Measurements from ENCODE around the gene BCAR3. TPM values are rescaled to one million over a fixed set of nuclear protein-coding genes. Genes with fewer than 3 reads are reported as not detected.
"Not testable (repeated sequence)": the region's sequence is repeated elsewhere in the genome, so short reads cannot be mapped to it uniquely, and the experiment has no call there.

BCAR3 gene
- total RNA-seq, 1 donor from 2014 or later, result 0.61 TPM

DNA sequence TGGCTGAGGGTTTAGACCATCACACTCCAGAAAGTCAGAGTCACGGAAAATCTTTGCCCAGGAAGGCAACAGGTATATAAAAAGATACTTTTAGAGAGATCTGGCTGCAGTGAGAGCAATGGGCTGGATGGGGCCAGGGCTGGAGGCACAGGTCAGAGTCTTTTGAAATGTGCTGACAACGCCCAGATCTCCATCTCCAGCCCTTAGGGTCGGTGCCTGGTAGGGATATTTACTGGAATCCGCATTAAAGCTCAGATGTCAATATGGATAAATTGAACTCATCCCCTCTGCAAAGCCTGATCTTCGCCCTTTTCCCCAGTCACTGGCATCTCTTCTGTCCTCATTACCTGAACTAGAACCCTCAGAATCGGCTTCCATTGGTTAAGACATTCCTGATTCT is 82.2 kb downstream of the BCAR3 start:
- DNase-seq, result no peak
- intact Hi-C loops (cut with micrococcal nuclease), result no loop called here
- Mint-ChIP-seq H3K4me3 (no peak overlapping the region), H3K9me3 (no peaks in the 10 kb centered on the region), H3K27me3 (peaks cover 40% of the 10 kb centered on the region), H3K27ac (no peak overlapping the region), H3K36me3 (ENCODE audit: low read depth) (no peaks in the 10 kb centered on the region), H3K4me1 (no peaks in the 10 kb centered on the region)

- Mint-ChIP-seq H3K27ac (no peak overlapping the region), H3K4me1 (no peaks in the 10 kb centered on the region), H3K4me3 (no peak overlapping the region), H3K9me3 (no peaks in the 10 kb centered on the region), H3K36me3 (ENCODE audit: low read depth) (no peaks in the 10 kb centered on the region), H3K27me3 (peaks cover 39% of the 10 kb centered on the region)
- intact Hi-C loops (cut with micrococcal nuclease), result no loop called here
- DNase-seq, result no peak
These were observed 82.7 kb downstream of the BCAR3 start for GRCh38 chr1:93598861-93599439.

- H3K36me3 Mint-ChIP-seq (ENCODE audit: low read depth), result no peaks in the 10 kb centered on the region
- no peaks in the 10 kb centered on the region for H3K4me1 Mint-ChIP-seq
- intact Hi-C loops (cut with micrococcal nuclease), result no loop called here
These were observed 83.2 kb downstream of the BCAR3 start for GRCh38 chr1:93598396-93598795.

DNA sequence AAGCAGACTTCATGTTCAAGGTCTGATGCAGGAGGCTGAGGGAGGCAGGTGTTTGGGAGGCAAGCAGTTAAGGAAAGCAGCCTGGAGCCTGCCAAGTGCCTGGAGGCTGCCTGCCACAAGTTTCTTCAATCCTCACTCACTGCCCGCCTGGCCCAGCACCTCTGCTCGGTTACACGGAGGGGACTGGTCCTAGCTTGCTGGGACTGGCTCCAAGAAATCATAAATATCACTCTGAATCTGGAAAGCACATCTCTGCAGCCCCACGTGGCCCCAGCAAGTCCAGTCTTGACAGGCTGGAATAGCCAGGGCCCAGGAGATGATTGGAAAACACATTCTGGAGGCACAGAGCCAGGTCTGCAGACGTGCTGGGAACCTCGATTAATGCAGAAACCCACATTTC is 83.9 kb downstream of the BCAR3 start:
- Mint-ChIP-seq H3K9me3 (no peaks in the 10 kb centered on the region), H3K27ac (no peak overlapping the region), H3K4me1 (no peaks in the 10 kb centered on the region), H3K27me3 (peaks cover 34% of the 10 kb centered on the region), H3K4me3 (no peak overlapping the region), H3K36me3 (ENCODE audit: low read depth) (no peaks in the 10 kb centered on the region)
- no peak for DNase-seq
- intact Hi-C loops (cut with micrococcal nuclease), result no loop called here

More at GRCh38 chr1:93598396-93598795, 83.2 kb downstream of the BCAR3 start:
- DNase-seq, result no peak
- Mint-ChIP-seq H3K27me3 (peaks cover 34% of the 10 kb centered on the region), H3K27ac (no peak overlapping the region), H3K4me3 (no peak overlapping the region), H3K9me3 (no peaks in the 10 kb centered on the region)

DNA sequence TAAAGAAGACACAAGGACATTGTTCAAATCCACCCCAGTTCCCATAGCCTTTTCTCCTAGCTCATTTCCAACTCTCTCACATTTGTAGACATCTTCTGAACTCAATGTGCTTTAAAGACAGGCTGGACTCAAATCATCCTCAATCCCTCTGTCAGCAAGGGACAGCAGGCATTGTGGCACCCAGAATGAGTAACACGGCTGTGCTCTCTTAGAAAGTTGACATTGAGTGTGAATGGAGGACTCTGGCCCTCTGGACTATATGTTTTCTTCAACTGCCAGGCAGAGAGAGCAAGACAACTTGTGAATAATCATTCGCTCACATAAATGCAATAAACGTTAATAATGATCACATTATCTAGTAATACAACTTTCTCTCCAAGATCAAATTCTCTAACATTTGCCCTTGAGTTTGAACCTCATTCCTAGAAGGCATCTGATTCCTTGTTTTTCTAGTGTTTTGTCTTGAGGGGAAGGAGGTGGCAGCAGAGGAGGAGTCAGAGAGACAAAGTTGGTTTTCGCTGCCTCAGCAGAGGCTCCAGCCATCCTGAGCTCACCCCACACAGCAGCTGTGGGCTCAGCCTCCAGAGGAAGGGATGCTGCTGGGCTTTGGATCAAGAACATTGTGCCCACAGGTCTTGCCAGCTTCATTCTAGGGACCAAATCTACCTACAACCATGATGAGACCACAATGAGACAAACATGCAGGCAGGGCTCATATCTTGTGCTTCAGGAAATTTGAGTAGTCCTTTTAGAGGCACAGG is 85.1 kb downstream of the BCAR3 start:
- Mint-ChIP-seq H3K4me1 (peaks cover 3% of the 10 kb centered on the region), H3K9me3 (no peaks in the 10 kb centered on the region), H3K36me3 (ENCODE audit: low read depth) (no peaks in the 10 kb centered on the region), H3K27me3 (peaks cover 33% of the 10 kb centered on the region), H3K27ac (no peak overlapping the region), H3K4me3 (no peak overlapping the region)
- intact Hi-C loops (cut with micrococcal nuclease), result no loop called here
- no peak for DNase-seq

DNA sequence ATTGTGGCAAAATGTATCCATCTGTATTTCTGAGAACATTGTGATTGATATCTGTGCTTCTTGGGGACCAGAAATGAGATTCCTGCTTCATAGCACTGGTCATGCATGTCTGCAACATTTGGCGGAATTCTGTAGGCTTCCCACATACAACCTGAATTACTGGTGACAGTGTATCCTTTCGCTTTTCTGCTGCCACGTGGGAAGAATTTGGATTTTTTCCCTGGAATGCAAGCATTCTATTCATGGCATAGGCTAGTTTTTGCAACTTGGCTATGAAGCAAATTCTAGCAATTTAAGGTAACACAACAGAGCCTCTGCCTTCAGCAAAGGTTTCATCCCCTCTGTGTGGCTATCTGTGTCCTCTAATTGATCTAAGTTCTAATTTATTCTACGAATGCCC is 85.9 kb downstream of the BCAR3 start:
- Mint-ChIP-seq H3K4me1 (peaks cover 3% of the 10 kb centered on the region), H3K36me3 (ENCODE audit: low read depth) (no peaks in the 10 kb centered on the region), H3K27ac (no peak overlapping the region), H3K9me3 (no peaks in the 10 kb centered on the region), H3K27me3 (peaks cover 29% of the 10 kb centered on the region), H3K4me3 (no peak overlapping the region)
- no peak for DNase-seq
- intact Hi-C loops (cut with micrococcal nuclease), result no loop called here

GRCh38 chr1:93595266-93595665 is 86.4 kb downstream of the BCAR3 start:
- Mint-ChIP-seq H3K27me3 (peaks cover 30% of the 10 kb centered on the region), H3K9me3 (no peaks in the 10 kb centered on the region), H3K4me3 (no peak overlapping the region), H3K27ac (no peak overlapping the region), H3K4me1 (peaks cover 3% of the 10 kb centered on the region), H3K36me3 (ENCODE audit: low read depth) (no peaks in the 10 kb centered on the region)
- no peak for DNase-seq
- intact Hi-C loops (cut with micrococcal nuclease), result no loop called here

- intact Hi-C loops (cut with micrococcal nuclease), result no loop called here
- Mint-ChIP-seq H3K4me1 (peaks cover 3% of the 10 kb centered on the region), H3K9me3 (no peaks in the 10 kb centered on the region), H3K27me3 (peaks cover 29% of the 10 kb centered on the region), H3K27ac (no peak overlapping the region), H3K36me3 (ENCODE audit: low read depth) (no peaks in the 10 kb centered on the region), H3K4me3 (no peak overlapping the region)
- DNase-seq, result no peak
These were observed 87.1 kb downstream of the BCAR3 start for GRCh38 chr1:93594603-93594880.

DNA sequence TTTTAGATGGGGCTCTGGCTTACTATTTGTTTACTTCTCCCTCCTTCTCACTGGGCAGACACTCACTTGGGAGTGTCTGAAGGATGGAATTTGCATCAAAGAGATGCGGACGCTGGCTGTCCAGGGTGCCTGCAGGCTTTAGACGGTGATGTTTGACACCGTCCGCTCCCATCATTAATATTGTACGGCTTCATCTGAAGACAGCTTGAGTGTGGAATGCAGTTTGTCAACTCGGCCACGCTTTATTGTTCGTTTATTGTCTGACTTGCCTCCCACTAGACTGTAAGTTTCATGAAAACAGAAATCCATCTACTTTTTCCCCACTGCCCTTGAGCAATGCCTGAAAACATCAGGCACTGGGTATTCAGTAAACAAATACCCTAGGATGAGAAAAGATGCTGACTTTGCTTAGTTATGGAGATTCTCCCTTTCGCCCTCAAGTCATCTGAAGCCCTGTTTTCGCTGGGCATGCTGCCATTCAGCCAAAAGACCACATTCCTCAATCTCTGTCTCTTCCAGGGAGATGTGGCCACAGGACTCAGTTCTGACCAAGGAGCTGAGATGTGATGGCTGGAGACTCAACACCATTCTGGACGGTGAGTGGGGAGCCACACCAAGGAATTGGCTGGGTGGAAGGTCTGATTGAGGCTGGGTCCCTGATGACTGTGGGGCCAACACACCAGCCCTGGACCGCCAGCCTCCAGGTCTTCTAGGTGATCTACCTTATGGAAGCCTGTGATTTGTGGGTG is 87.6 kb downstream of the BCAR3 start:
- Mint-ChIP-seq H3K27me3 (peaks cover 29% of the 10 kb centered on the region), H3K4me1 (peaks cover 3% of the 10 kb centered on the region), H3K27ac (no peak overlapping the region), H3K4me3 (no peak overlapping the region), H3K9me3 (no peaks in the 10 kb centered on the region), H3K36me3 (ENCODE audit: low read depth) (no peaks in the 10 kb centered on the region)
- DNase-seq, result no peak
- intact Hi-C loops (cut with micrococcal nuclease), result no loop called here

- H3K27ac Mint-ChIP-seq, result no peak overlapping the region
- no peak overlapping the region for H3K4me3 Mint-ChIP-seq
- H3K27me3 Mint-ChIP-seq, result peaks cover 26% of the 10 kb centered on the region
- no peaks in the 10 kb centered on the region for H3K9me3 Mint-ChIP-seq
- DNase-seq, result no peak
- peaks cover 12% of the 10 kb centered on the region for H3K4me1 Mint-ChIP-seq
- no peaks in the 10 kb centered on the region for H3K36me3 Mint-ChIP-seq (ENCODE audit: low read depth)
- intact Hi-C loops (cut with micrococcal nuclease), result no loop called here
These were observed 89.1 kb downstream of the BCAR3 start for GRCh38 chr1:93592551-93592949.

- Mint-ChIP-seq H3K36me3 (ENCODE audit: low read depth) (no peaks in the 10 kb centered on the region), H3K27me3 (peaks cover 25% of the 10 kb centered on the region), H3K4me3 (no peak overlapping the region), H3K27ac (no peak overlapping the region), H3K4me1 (peaks cover 12% of the 10 kb centered on the region), H3K9me3 (no peaks in the 10 kb centered on the region)
- DNase-seq, result no peak
- intact Hi-C loops (cut with micrococcal nuclease), result no loop called here
These were observed 89.7 kb downstream of the BCAR3 start for GRCh38 chr1:93591676-93592550.

DNA sequence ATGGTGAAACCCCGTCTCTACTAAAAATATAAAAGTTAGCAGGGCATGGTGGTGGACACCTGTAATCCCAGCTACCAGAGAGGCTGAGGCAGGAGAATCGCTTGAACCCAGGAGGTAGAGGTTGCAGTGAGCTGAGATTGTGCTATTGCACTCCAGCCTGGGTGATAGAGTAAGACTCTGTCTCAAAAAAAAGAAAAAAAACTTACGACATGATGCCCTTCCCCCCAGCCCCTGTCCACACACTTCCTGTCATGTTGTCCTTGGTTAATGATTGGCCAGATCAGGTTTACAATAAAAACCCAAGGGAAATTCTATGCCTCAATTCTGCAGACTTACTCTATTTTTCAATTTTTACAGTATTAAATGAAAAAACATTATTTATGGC is 90.4 kb downstream of the BCAR3 start:
- H3K9me3 Mint-ChIP-seq; H3K4me3 Mint-ChIP-seq; DNase-seq; H3K36me3 Mint-ChIP-seq (ENCODE audit: low read depth); intact Hi-C loops (cut with micrococcal nuclease); H3K27ac Mint-ChIP-seq: not testable (repeated sequence)
- peaks cover 19% of the 10 kb centered on the region for H3K27me3 Mint-ChIP-seq
- H3K4me1 Mint-ChIP-seq, result peaks cover 12% of the 10 kb centered on the region

GRCh38 chr1:93588955-93589354 is 92.7 kb downstream of the BCAR3 start:
- H3K36me3 Mint-ChIP-seq (ENCODE audit: low read depth), result no peaks in the 10 kb centered on the region

DNA sequence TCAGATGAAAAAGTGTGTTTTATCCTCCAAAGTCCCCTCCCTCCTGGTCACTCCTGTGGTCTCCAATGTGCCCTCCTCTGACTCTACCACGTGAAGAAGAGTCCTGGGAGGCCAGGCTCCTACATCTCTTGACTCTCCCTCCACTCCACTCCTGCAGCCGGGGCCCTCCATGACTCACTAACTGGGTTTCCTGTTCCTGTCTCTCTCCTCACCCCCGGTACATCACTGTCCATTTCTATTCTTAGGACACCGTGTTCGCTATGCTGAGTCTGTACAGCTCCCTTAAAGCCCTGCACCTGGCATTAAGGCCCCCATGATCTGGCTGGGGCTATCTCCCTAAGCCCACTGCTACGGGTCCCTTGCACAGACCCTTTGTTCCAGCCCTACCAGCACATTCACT is 93.4 kb downstream of the BCAR3 start:
- no peak for DNase-seq
- intact Hi-C loops (cut with micrococcal nuclease), result no loop called here
- Mint-ChIP-seq H3K9me3 (no peaks in the 10 kb centered on the region), H3K27ac (no peak overlapping the region), H3K36me3 (ENCODE audit: low read depth) (no peaks in the 10 kb centered on the region), H3K4me1 (peaks cover 12% of the 10 kb centered on the region), H3K27me3 (peaks cover 7% of the 10 kb centered on the region), H3K4me3 (no peak overlapping the region)

More at GRCh38 chr1:93588955-93589354, 92.7 kb downstream of the BCAR3 start:
- no peak for DNase-seq
- peaks cover 12% of the 10 kb centered on the region for H3K4me1 Mint-ChIP-seq
- H3K27me3 Mint-ChIP-seq, result peaks cover 7% of the 10 kb centered on the region
- H3K9me3 Mint-ChIP-seq, result no peaks in the 10 kb centered on the region
- intact Hi-C loops (cut with micrococcal nuclease), result no loop called here
- no peak overlapping the region for H3K27ac Mint-ChIP-seq
- no peak overlapping the region for H3K4me3 Mint-ChIP-seq
